ENCODE data around the gene NPPB.
"Not testable (repeated sequence)": the region's sequence is repeated elsewhere in the genome, so short reads cannot be mapped to it uniquely, and the experiment has no call there.

NPPB gene

GRCh38 chr1:11894501-11894900 lies 35.8 kb upstream of the NPPB start:
- WGBS = 85% methylated on average over 1 of the region's 1 CpG
- H3K27me3 ChIP-seq (ENCODE audit: insufficient read depth, low read length) = peaks cover 11% of the 10 kb centered on the region
- not testable (repeated sequence) for H3K4me1 ChIP-seq (ENCODE audit: insufficient read depth, low read length)

DNA sequence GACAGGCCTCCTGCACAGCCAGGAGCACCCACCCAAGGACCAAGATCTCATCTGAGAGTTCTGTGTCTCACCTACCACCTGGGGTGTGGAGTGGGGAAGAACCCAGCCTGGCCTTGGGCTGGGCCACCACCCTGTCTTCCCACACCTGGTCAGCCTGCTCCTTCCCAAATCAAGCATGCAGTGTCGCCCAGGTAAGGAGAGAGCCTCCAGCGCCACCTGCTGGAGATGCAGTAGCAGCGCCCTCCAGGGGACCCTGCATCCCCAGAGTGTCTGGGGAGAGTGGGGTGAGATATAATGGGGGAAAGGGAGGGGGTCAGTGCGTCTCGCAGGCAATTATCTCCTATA lies 35.1 kb upstream of the NPPB start:
- H3K4me3 ChIP-seq (ENCODE audit: low read length) = no peak overlapping the region

More at GRCh38 chr1:11894501-11894900, 35.8 kb upstream of the NPPB start:
- H3K27ac ChIP-seq (ENCODE audit: low read depth, low read length); H3K4me3 ChIP-seq (ENCODE audit: low read length); H3K9ac ChIP-seq (ENCODE audit: low read depth, low read length); H3K36me3 ChIP-seq (ENCODE audit: insufficient read depth, low read length); H3K9me3 ChIP-seq (ENCODE audit: insufficient read depth, low read depth, low read length): not testable (repeated sequence)

GRCh38 chr1:11891433-11892186 lies 32.9 kb upstream of the NPPB start:
- Histone ChIP-seq H3K9ac (ENCODE audit: low read depth, low read length) (no peak overlapping the region), H3K27me3 (ENCODE audit: insufficient read depth, low read length) (no peaks in the 10 kb centered on the region), H3K4me1 (ENCODE audit: insufficient read depth, low read length) (no peaks in the 10 kb centered on the region), H3K36me3 (ENCODE audit: insufficient read depth, low read length) (no peaks in the 10 kb centered on the region), H3K27ac (ENCODE audit: low read depth, low read length) (no peak overlapping the region), H3K4me3 (ENCODE audit: low read length) (no peak overlapping the region), H3K9me3 (ENCODE audit: insufficient read depth, low read depth, low read length) (no peaks in the 10 kb centered on the region)
- WGBS = 88% methylated on average over 5 of the region's 6 CpGs

More for the DNA sequence above, 35.1 kb upstream of the NPPB start:
- H3K4me1 ChIP-seq (ENCODE audit: insufficient read depth, low read length) = no peaks in the 10 kb centered on the region
- H3K9me3 ChIP-seq (ENCODE audit: insufficient read depth, low read depth, low read length) = no peaks in the 10 kb centered on the region
- WGBS = 0% methylated on average over 3 of the region's 5 CpGs
- no peak overlapping the region for H3K9ac ChIP-seq (ENCODE audit: low read depth, low read length)
- H3K36me3 ChIP-seq (ENCODE audit: insufficient read depth, low read length) = no peaks in the 10 kb centered on the region
- H3K27ac ChIP-seq (ENCODE audit: low read depth, low read length) = no peak overlapping the region
- peaks cover 6% of the 10 kb centered on the region for H3K27me3 ChIP-seq (ENCODE audit: insufficient read depth, low read length)

DNA sequence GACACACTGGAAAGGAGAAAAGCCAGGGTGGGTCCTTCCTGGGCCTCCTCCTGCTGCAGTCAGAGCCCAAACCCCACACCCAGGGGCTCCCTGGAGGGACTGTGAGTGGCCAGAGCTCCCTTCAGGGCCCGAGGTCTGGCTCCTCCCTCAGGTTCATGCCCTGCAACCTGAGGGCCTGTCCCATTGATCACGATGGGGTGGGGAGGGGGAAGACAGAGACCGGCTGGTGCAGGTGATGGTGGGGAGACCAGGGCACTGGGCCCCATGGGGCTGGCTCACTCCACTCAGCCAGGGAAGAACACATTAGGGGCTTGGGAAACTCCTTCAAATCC lies 30.1 kb upstream of the NPPB start:
- Histone ChIP-seq H3K36me3 (ENCODE audit: insufficient read depth, low read length) (no peaks in the 10 kb centered on the region), H3K27me3 (ENCODE audit: insufficient read depth, low read length) (no peaks in the 10 kb centered on the region), H3K9ac (ENCODE audit: low read depth, low read length) (no peak overlapping the region), H3K4me1 (ENCODE audit: insufficient read depth, low read length) (no peaks in the 10 kb centered on the region), H3K9me3 (ENCODE audit: insufficient read depth, low read depth, low read length) (no peaks in the 10 kb centered on the region), H3K4me3 (ENCODE audit: low read length) (no peak overlapping the region), H3K27ac (ENCODE audit: low read depth, low read length) (no peak overlapping the region)
- 49% methylated on average over 3 of the region's 3 CpGs for WGBS

GRCh38 chr1:11888206-11888876 lies 29.6 kb upstream of the NPPB start:
- no peak overlapping the region for H3K4me3 ChIP-seq (ENCODE audit: low read length)

GRCh38 chr1:11887666-11888007 lies 28.9 kb upstream of the NPPB start:
- Histone ChIP-seq H3K36me3 (ENCODE audit: insufficient read depth, low read length) (no peaks in the 10 kb centered on the region), H3K4me1 (ENCODE audit: insufficient read depth, low read length) (peaks cover 11% of the 10 kb centered on the region; the same call in 1 of the 2 replicates), H3K9me3 (ENCODE audit: insufficient read depth, low read depth, low read length) (no peaks in the 10 kb centered on the region), H3K27me3 (ENCODE audit: insufficient read depth, low read length) (no peaks in the 10 kb centered on the region), H3K27ac (ENCODE audit: low read depth, low read length) (no peak overlapping the region), H3K9ac (ENCODE audit: low read depth, low read length) (no peak overlapping the region), H3K4me3 (ENCODE audit: low read length) (no peak overlapping the region)
- 88% methylated on average over 7 of the region's 7 CpGs for WGBS

More at GRCh38 chr1:11888206-11888876, 29.6 kb upstream of the NPPB start:
- Histone ChIP-seq H3K4me1 (ENCODE audit: insufficient read depth, low read length) (peaks cover 4% of the 10 kb centered on the region; the same call in 1 of the 2 replicates), H3K27ac (ENCODE audit: low read depth, low read length) (no peak overlapping the region), H3K27me3 (ENCODE audit: insufficient read depth, low read length) (no peaks in the 10 kb centered on the region), H3K9me3 (ENCODE audit: insufficient read depth, low read depth, low read length) (no peaks in the 10 kb centered on the region), H3K36me3 (ENCODE audit: insufficient read depth, low read length) (no peaks in the 10 kb centered on the region), H3K9ac (ENCODE audit: low read depth, low read length) (no peak overlapping the region)
- 91% methylated on average over 15 of the region's 15 CpGs for WGBS

- 94% methylated on average over 19 of the region's 19 CpGs for WGBS
- Histone ChIP-seq H3K27ac (ENCODE audit: low read depth, low read length) (no peak overlapping the region), H3K4me1 (ENCODE audit: insufficient read depth, low read length) (peaks cover 12% of the 10 kb centered on the region; the same call in 1 of the 2 replicates), H3K9me3 (ENCODE audit: insufficient read depth, low read depth, low read length) (no peaks in the 10 kb centered on the region), H3K9ac (ENCODE audit: low read depth, low read length) (no peak overlapping the region), H3K36me3 (ENCODE audit: insufficient read depth, low read length) (no peaks in the 10 kb centered on the region), H3K27me3 (ENCODE audit: insufficient read depth, low read length) (no peaks in the 10 kb centered on the region), H3K4me3 (ENCODE audit: low read length) (no peak overlapping the region)
Measured at GRCh38 chr1:11886986-11887665, 28.4 kb upstream of the NPPB start.

DNA sequence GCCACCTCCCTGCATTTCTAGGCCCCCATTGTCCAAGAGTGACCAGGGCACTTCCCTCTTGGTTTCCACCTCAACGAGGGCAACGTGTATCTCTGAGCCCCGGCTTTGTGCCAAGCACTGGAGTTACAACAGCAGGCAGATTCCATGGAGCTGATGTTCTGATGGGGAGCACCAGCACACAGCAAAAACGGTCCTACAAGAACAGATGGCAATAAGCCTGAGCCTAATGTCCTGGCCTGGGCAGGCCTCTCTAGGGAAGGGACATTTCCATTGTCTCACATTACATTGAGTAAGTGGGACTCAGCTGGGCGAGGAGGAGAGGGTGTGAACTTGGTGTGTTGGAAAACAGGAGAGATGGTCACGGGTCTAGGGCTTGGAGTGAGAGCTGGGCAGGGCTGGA lies 27.2 kb upstream of the NPPB start:
- no peaks in the 10 kb centered on the region for H3K27me3 ChIP-seq (ENCODE audit: insufficient read depth, low read length)
- peaks cover 12% of the 10 kb centered on the region; the same call in 1 of the 2 replicates for H3K4me1 ChIP-seq (ENCODE audit: insufficient read depth, low read length)
- H3K9me3 ChIP-seq (ENCODE audit: insufficient read depth, low read depth, low read length) = no peaks in the 10 kb centered on the region
- H3K27ac ChIP-seq (ENCODE audit: low read depth, low read length) = no peak overlapping the region
- 87% methylated on average over 6 of the region's 6 CpGs for WGBS
- no peak overlapping the region for H3K9ac ChIP-seq (ENCODE audit: low read depth, low read length)
- H3K36me3 ChIP-seq (ENCODE audit: insufficient read depth, low read length) = no peaks in the 10 kb centered on the region
- H3K4me3 ChIP-seq (ENCODE audit: low read length) = no peak overlapping the region

DNA sequence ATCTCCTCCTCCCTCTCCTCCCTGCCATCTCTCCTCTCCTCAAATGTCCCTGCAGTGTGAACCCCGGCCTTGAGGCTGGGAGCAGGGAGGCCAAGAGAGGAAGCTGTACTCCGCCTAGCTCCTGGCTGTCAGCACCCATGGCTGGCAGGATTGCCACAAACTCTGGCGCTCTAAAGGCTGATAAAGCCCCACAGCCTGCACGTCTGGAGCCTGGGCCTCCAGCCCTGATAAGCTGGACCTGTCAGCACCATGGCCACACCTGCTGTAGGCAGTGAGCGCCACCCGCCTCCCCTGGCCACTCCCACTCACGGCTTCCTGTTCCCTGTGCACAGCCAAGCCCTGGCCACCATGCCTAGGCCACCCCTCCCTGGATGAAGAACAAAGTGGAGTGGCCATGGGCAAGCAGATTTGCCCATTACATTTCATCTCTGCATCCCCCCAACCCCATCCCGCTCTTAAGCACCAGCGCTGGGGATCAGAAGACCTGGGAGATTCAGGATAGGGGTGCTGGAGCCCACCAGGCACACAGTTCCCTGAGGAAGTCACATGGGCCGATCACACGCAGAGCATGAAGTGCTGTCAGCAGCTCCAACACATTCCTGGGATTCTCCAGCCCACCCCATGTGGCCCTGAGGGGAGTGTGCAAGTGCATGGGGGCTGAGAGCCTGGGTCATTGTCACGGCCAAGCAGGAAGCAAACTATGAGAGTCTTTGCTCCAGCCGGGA lies 24.2 kb upstream of the NPPB start:
- Histone ChIP-seq H3K4me3 (ENCODE audit: low read length) (no peak overlapping the region), H3K36me3 (ENCODE audit: insufficient read depth, low read length) (no peaks in the 10 kb centered on the region), H3K27me3 (ENCODE audit: insufficient read depth, low read length) (no peaks in the 10 kb centered on the region), H3K4me1 (ENCODE audit: insufficient read depth, low read length) (peaks cover 12% of the 10 kb centered on the region; the same call in 1 of the 2 replicates), H3K27ac (ENCODE audit: low read depth, low read length) (peak overlapping the region; percentile 35; the same call in 1 of the 2 replicates), H3K9me3 (ENCODE audit: insufficient read depth, low read depth, low read length) (no peaks in the 10 kb centered on the region), H3K9ac (ENCODE audit: low read depth, low read length) (no peak overlapping the region)
- 56% methylated on average over 13 of the region's 13 CpGs for WGBS

- peaks cover 12% of the 10 kb centered on the region; the same call in 1 of the 2 replicates for H3K4me1 ChIP-seq (ENCODE audit: insufficient read depth, low read length)
- H3K27ac ChIP-seq (ENCODE audit: low read depth, low read length) = no peak overlapping the region
- H3K9me3 ChIP-seq (ENCODE audit: insufficient read depth, low read depth, low read length) = no peaks in the 10 kb centered on the region
- no peak overlapping the region for H3K9ac ChIP-seq (ENCODE audit: low read depth, low read length)
- H3K36me3 ChIP-seq (ENCODE audit: insufficient read depth, low read length) = no peaks in the 10 kb centered on the region
- H3K4me3 ChIP-seq (ENCODE audit: low read length) = no peak overlapping the region
- 92% methylated on average over 17 of the region's 18 CpGs for WGBS
- H3K27me3 ChIP-seq (ENCODE audit: insufficient read depth, low read length) = no peaks in the 10 kb centered on the region
Measured at GRCh38 chr1:11881749-11882441, 23.1 kb upstream of the NPPB start.

All from HUES64 (cell line).